Esophagus (tissue), 2 donors: Measurements from ENCODE around the gene G6PC2. TPM values are rescaled to one million over a fixed set of nuclear protein-coding genes. Genes with fewer than 3 reads are reported as not detected.

Experiments
- H3K27ac ChIP-seq, 2 donors: one replicate each; pipeline ENCODE4 v1.5.1; 2013; ENCODE audit warnings: low read depth in 2 of 2, mild to moderate bottlenecking in 2 of 2, inconsistent platforms in 1 of 2, low read length in 1 of 2, moderate library complexity in 1 of 2
- H3K27me3 ChIP-seq, 2 donors: one replicate each; pipeline ENCODE4 v1.6.1; 2013; ENCODE audit warnings: low read length in 2 of 2, control low read depth in 1 of 2, mild to moderate bottlenecking in 1 of 2; ENCODE audit not compliant: insufficient read depth in 2 of 2, control insufficient read depth in 1 of 2
- H3K36me3 ChIP-seq, 2 donors: one replicate each; pipeline ENCODE4 v1.6.1; 2013; ENCODE audit warnings: low read length in 1 of 2; ENCODE audit not compliant: control insufficient read depth in 2 of 2, insufficient read depth in 2 of 2
- H3K4me1 ChIP-seq, 2 donors: one replicate each; pipeline ENCODE4 v1.6.1; 2013; ENCODE audit warnings: low read length in 1 of 2; ENCODE audit not compliant: control insufficient read depth in 2 of 2, insufficient read depth in 2 of 2
- H3K4me3 ChIP-seq, 2 donors: one replicate each; pipeline ENCODE4 v1.5.1; 2013; ENCODE audit warnings: low read length in 2 of 2, mild to moderate bottlenecking in 2 of 2, low read depth in 1 of 2, moderate library complexity in 1 of 2
- H3K9me3 ChIP-seq, 2 donors: one replicate each; pipeline ENCODE4 v1.6.1; 2013; ENCODE audit warnings: mild to moderate bottlenecking in 2 of 2, low read depth in 1 of 2, low read length in 1 of 2, moderate library complexity in 1 of 2; ENCODE audit not compliant: control insufficient read depth in 2 of 2, insufficient read depth in 1 of 2
- WGBS, 2 donors: extraction: QIAGEN DNeasy Blood & Tissue Kit; methylation state at CpG; one replicate each; pipeline ENCODE4 v1.1.7; 2013; 5-methylcytosine and 5-hydroxymethylcytosine counted together
- polyA plus RNA-seq, 2 donors: library from polyadenylated mRNA; stranded (reverse); fragments of 200-250 nt; gene quantifications; one replicate each; pipeline ENCODE4 v1.2.3, GENCODE V29; 2013
- donor health status: healthy with polysubstance abuse.
- donor health status: Bipolar disorder and iron deficiency.

Gene G6PC2
- polyA plus RNA-seq, 2 donors = 0.01 TPM; not detected in 1

DNA sequence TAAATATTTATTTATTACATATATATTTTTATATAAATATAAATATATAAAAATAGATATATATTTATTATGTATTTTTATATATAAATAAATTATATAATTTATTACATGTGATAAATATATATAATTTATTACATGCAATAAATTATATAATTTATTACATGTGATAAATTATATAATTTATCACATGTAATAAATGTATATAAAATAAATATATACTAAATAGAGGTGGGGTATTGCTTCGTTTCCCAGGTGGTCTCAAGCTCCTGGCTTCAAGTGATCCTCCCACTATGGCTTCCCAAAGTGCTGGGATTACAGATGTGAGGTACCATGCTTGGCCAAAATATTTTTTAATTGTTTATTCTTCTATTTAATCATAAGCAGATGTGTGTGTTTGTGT lies 3.6 kb upstream of the G6PC2 start:
- Histone ChIP-seq H3K4me3 (no peak overlapping the region), H3K27ac (no peak overlapping the region), H3K36me3 (no peaks in the 10 kb centered on the region), H3K27me3 (no peaks in the 10 kb centered on the region), H3K9me3 (no peaks in the 10 kb centered on the region), H3K4me1 (no peaks in the 10 kb centered on the region)
- 48 to 62% methylated on average over 1 of the region's 1 CpG for WGBS, 2 donors

- 92 to 93% methylated on average over 2 of the region's 2 CpGs for WGBS, 2 donors
- Histone ChIP-seq H3K27ac (no peak overlapping the region), H3K27me3 (no peaks in the 10 kb centered on the region), H3K4me1 (no peaks in the 10 kb centered on the region), H3K36me3 (no peaks in the 10 kb centered on the region), H3K4me3 (no peak overlapping the region), H3K9me3 (no peaks in the 10 kb centered on the region)
Measured at GRCh38 chr2:168903888-168904287, 2.8 kb downstream of the G6PC2 start.

- H3K4me3 ChIP-seq = no peak overlapping the region
- no peaks in the 10 kb centered on the region for H3K36me3 ChIP-seq
- WGBS, 2 donors = 91 to 94% methylated on average over 3 of the region's 3 CpGs
- no peaks in the 10 kb centered on the region for H3K4me1 ChIP-seq
- no peak overlapping the region for H3K27ac ChIP-seq
- H3K27me3 ChIP-seq = no peaks in the 10 kb centered on the region
- H3K9me3 ChIP-seq = no peaks in the 10 kb centered on the region
Measured at GRCh38 chr2:168904358-168904757, 3.3 kb downstream of the G6PC2 start.

DNA sequence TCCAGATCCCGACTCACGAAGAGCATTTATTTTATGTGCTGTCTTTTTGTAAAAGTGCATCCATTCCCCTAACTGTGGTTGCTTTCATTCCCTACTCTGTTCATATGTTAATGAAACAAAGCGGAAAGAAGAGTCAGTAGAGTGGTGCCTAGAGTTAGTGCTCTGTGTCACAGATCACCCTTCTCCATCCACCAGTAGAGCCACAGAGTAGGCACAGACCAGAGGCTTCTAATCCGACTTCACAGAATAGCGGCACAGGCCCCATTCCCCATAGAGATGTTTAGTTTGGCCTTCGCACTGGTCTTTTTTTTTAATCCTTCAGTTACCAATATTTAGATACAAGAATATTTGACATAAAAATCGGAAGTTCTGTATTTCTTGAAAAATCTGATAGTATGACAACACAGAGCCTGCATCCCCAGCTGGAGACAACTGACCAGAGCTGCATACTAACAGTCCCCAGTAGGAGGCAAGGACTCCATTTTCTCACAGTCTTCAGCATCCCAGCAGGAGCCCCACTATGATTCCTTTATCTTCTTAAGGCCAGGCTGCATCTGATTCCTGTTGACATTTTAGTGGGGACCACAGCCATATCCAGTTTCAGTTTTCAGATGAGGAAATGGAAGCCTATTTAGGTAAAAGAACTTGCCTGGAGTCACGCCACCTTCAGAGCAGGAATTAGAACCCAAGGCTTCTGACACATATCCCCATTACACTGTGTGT lies 7.0 kb downstream of the G6PC2 start:
- no peaks in the 10 kb centered on the region for H3K27me3 ChIP-seq
- no peaks in the 10 kb centered on the region for H3K36me3 ChIP-seq
- H3K9me3 ChIP-seq = no peaks in the 10 kb centered on the region
- no peak overlapping the region for H3K27ac ChIP-seq
- WGBS, 2 donors = 91 to 92% methylated on average over 8 of the region's 8 CpGs
- peaks cover 4% of the 10 kb centered on the region in 2 donors for H3K4me1 ChIP-seq
- H3K4me3 ChIP-seq = no peak overlapping the region

DNA sequence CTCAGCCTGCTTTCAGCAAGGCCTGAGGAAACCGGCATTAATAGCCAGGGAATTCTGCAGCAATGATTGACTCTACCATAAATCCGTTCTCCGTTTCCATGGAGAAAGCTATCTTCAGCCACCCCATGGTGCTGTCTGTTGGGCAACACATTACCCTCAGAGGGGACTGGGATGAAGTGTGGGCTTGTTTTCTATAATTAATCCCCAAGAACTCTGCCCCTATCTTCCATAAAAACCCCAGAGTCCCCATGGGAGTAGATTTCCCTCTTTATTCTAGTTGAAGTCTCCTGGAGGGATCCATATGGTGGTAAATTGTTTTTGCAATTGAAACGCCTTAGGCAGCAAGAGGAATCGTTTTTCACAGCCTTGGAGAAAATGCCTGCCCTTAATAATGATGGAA lies 9.2 kb downstream of the G6PC2 start:
- H3K9me3 ChIP-seq = no peaks in the 10 kb centered on the region
- 76 to 79% methylated on average over 5 of the region's 5 CpGs for WGBS, 2 donors

GRCh38 chr2:168912466-168912865 lies 11.4 kb downstream of the G6PC2 start:
- H3K27me3 ChIP-seq = no peaks in the 10 kb centered on the region
- H3K36me3 ChIP-seq = no peaks in the 10 kb centered on the region
- H3K27ac ChIP-seq = no peak overlapping the region
- WGBS, 2 donors = 42 to 52% methylated on average over 6 of the region's 6 CpGs
- H3K4me1 ChIP-seq = peaks cover 4 to 5% of the 10 kb centered on the region in 2 donors
- H3K9me3 ChIP-seq = peaks cover 0 to 4% of the 10 kb centered on the region in 2 donors
- no peak overlapping the region for H3K4me3 ChIP-seq

More for the DNA sequence above, 9.2 kb downstream of the G6PC2 start:
- H3K36me3 ChIP-seq = no peaks in the 10 kb centered on the region
- H3K27ac ChIP-seq = no peak overlapping the region
- H3K4me1 ChIP-seq = peaks cover 4 to 5% of the 10 kb centered on the region in 2 donors
- H3K4me3 ChIP-seq = no peak overlapping the region
- H3K27me3 ChIP-seq = no peaks in the 10 kb centered on the region

DNA sequence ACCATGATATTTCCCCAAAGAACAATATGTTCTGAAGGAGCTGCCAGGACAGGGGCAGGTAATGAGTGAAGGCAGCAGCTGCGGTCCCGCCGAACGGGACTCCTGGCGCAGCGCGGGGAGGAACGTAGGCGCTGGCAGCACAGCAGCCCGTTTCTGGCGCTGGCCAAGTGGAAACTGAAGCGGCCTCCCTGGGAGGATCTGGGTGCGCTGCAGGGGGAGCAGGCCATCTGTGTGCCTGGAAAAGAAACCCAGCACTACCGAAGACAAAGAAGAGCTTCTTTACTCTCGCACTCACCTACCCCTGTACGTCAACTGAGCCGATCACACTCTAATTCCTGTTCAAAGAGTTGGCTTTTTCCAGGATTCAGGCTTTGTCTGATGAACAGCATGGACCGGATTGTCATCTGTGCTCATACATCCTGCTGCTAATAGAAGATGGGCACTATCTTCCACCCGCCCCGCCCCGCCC lies 11.8 kb downstream of the G6PC2 start:
- Histone ChIP-seq H3K9me3 (peaks cover 0 to 4% of the 10 kb centered on the region in 2 donors), H3K4me1 (peaks cover 4 to 5% of the 10 kb centered on the region in 2 donors), H3K27ac (no peak overlapping the region), H3K36me3 (no peaks in the 10 kb centered on the region), H3K27me3 (no peaks in the 10 kb centered on the region), H3K4me3 (peak overlapping the region; percentile 10 to 18)
- 15 to 21% methylated on average over 21 of the region's 21 CpGs for WGBS, 2 donors

DNA sequence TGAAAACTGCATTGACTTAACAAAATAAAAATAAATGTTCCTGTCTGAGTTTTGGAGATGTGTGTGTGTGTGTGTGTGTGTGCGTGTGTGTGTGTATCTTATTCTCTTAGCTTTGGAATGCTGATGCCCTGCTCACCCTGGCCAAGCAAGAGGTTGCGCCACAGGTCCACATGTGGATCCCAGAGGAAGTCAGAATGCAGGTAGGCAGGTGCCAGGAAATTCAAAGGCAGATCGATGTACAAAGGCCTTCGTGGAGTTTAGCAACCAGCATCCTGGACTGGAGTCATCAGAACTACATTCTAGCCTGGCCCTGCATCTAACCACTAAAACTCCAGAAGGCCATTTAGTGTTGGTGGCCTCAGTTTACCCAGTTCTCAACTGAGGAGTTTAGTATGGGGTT lies 12.4 kb downstream of the G6PC2 start:
- Histone ChIP-seq H3K4me3 (no peak overlapping the region), H3K36me3 (no peaks in the 10 kb centered on the region)
- 75 to 91% methylated on average over 4 of the region's 4 CpGs for WGBS, 2 donors

GRCh38 chr2:168915441-168916330 lies 14.6 kb downstream of the G6PC2 start:
- Histone ChIP-seq H3K9me3 (peaks cover 0 to 4% of the 10 kb centered on the region in 2 donors), H3K36me3 (no peaks in the 10 kb centered on the region), H3K27ac (no peak overlapping the region), H3K4me1 (peaks cover 4 to 5% of the 10 kb centered on the region in 2 donors), H3K4me3 (no peak overlapping the region), H3K27me3 (no peaks in the 10 kb centered on the region)
- WGBS, 2 donors = 93 to 94% methylated on average over 3 of the region's 3 CpGs

More for the DNA sequence above, 12.4 kb downstream of the G6PC2 start:
- no peaks in the 10 kb centered on the region for H3K27me3 ChIP-seq
- H3K4me1 ChIP-seq = peaks cover 4 to 5% of the 10 kb centered on the region in 2 donors
- H3K27ac ChIP-seq = no peak overlapping the region
- peaks cover 0 to 4% of the 10 kb centered on the region in 2 donors for H3K9me3 ChIP-seq
